Neural cell (in vitro differentiated cells): ENCODE data around the gene SERINC2.

Experiments
- EP300 ChIP-seq: fragments of 450-650 bp; conservative IDR thresholded peaks from 2 replicates; pipeline ENCODE4 v1.6.1; 2014; ENCODE audit warnings: antibody characterized with exemption, mild to moderate bottlenecking, moderate library complexity; ENCODE audit not compliant: poor library complexity, severe bottlenecking
- EZH2 ChIP-seq: fragments of 200-600, 300-800 bp; shearing (Covaris generic), sonication (generic); IDR thresholded peaks from 2 replicates; pipeline ENCODE4 v1.6.1; 2014; ENCODE audit warnings: antibody characterized with exemption, low read length, borderline replicate concordance, mild to moderate bottlenecking; ENCODE audit not compliant: insufficient read depth, poor library complexity, severe bottlenecking
- POLR2AphosphoS5 ChIP-seq: IDR thresholded peaks from 2 replicates; pipeline ENCODE4 v1.6.1; 2012
- RAD21 ChIP-seq: fragments of 450-650 bp; conservative IDR thresholded peaks from 2 replicates; pipeline ENCODE4 v1.6.1; 2014; ENCODE audit warnings: antibody characterized with exemption, mild to moderate bottlenecking, moderate library complexity
- TAF1 ChIP-seq: IDR thresholded peaks from 2 replicates; pipeline ENCODE4 v1.6.1; 2012; ENCODE audit warnings: low read depth
- TF ChIP-seq, protein P1 (sequence below): fragments of 450-650 bp; IDR thresholded peaks from 2 replicates; pipeline ENCODE4 v1.5.1; 2014; ENCODE audit warnings: antibody characterized with exemption, mild to moderate bottlenecking, moderate library complexity; ENCODE audit not compliant: poor library complexity, severe bottlenecking
- TF ChIP-seq, protein P2 (sequence below): IDR thresholded peaks from 2 replicates; pipeline ENCODE4 v1.6.1; 2012; ENCODE audit warnings: borderline replicate concordance

DNA sequence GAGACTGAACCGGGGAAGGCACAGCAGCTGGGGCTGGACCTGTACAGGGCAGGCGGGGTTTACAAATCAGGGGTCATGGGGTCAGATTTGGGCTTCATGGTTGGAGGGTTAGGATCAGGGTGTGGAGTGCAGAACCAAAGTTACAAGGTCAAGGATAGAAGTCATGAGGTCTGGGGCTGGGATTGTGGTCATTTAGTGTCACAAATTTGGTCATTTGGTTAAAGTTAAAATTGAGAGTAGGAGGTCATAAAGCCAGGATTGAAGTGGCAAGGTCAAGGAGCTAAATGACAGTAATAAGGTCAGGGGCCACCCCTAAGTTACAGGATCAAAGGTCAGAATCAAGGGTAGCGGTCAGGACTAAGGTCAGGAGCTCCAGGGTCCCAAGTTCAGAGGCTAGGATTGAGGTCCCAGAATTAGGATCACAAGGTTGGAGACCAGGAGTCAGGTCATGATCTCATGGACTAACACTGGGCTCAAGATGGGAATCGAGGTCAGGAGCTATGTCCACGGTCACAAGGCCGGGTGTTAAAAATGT lies 20.4 kb downstream of the SERINC2 start:
- TF ChIP-seq, protein P1, sequence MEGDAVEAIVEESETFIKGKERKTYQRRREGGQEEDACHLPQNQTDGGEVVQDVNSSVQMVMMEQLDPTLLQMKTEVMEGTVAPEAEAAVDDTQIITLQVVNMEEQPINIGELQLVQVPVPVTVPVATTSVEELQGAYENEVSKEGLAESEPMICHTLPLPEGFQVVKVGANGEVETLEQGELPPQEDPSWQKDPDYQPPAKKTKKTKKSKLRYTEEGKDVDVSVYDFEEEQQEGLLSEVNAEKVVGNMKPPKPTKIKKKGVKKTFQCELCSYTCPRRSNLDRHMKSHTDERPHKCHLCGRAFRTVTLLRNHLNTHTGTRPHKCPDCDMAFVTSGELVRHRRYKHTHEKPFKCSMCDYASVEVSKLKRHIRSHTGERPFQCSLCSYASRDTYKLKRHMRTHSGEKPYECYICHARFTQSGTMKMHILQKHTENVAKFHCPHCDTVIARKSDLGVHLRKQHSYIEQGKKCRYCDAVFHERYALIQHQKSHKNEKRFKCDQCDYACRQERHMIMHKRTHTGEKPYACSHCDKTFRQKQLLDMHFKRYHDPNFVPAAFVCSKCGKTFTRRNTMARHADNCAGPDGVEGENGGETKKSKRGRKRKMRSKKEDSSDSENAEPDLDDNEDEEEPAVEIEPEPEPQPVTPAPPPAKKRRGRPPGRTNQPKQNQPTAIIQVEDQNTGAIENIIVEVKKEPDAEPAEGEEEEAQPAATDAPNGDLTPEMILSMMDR = no peak
- no peak for TF ChIP-seq POLR2AphosphoS5
- no peak for TF ChIP-seq RAD21
- no peak for TF ChIP-seq EZH2
- TF ChIP-seq, protein P2, sequence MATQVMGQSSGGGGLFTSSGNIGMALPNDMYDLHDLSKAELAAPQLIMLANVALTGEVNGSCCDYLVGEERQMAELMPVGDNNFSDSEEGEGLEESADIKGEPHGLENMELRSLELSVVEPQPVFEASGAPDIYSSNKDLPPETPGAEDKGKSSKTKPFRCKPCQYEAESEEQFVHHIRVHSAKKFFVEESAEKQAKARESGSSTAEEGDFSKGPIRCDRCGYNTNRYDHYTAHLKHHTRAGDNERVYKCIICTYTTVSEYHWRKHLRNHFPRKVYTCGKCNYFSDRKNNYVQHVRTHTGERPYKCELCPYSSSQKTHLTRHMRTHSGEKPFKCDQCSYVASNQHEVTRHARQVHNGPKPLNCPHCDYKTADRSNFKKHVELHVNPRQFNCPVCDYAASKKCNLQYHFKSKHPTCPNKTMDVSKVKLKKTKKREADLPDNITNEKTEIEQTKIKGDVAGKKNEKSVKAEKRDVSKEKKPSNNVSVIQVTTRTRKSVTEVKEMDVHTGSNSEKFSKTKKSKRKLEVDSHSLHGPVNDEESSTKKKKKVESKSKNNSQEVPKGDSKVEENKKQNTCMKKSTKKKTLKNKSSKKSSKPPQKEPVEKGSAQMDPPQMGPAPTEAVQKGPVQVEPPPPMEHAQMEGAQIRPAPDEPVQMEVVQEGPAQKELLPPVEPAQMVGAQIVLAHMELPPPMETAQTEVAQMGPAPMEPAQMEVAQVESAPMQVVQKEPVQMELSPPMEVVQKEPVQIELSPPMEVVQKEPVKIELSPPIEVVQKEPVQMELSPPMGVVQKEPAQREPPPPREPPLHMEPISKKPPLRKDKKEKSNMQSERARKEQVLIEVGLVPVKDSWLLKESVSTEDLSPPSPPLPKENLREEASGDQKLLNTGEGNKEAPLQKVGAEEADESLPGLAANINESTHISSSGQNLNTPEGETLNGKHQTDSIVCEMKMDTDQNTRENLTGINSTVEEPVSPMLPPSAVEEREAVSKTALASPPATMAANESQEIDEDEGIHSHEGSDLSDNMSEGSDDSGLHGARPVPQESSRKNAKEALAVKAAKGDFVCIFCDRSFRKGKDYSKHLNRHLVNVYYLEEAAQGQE = no peak
- TF ChIP-seq EP300 = no peak
- no peak for TF ChIP-seq TAF1
